GM12878 (cell line): ENCODE measurements around the gene PNMA1. TPM values are rescaled to one million over a fixed set of nuclear protein-coding genes. Genes with fewer than 3 reads are reported as not detected.
A peak's percentile ranks its signal among the peaks of the same experiment; 100 is the strongest.

Source experiments
- ATAC-seq: fragments of 200-7000 bp; cut with Tn5 transposase; 3 replicates; pipeline ENCODE4 v1.9.1; 2020; ENCODE audit warnings: mild to moderate bottlenecking, moderate library complexity
- BruUV-seq: library from RNA; stranded (reverse); fragments of 400-500 nt; replicated peaks from 2 replicates; lab custom pipeline; 2021; lab: Mats Ljungman, UMichigan
- CTCF ChIA-PET: fragments of 300-600 bp; sonication (Branson Sonifier 250); formaldehyde crosslinking; extraction: SDS; loops from one replicate; lab custom pipeline; 2021; ENCODE audit warnings: inconsistent platforms; lab: Yijun Ruan, JAX
- POLR2A ChIA-PET: fragments of 350-600 bp; formaldehyde crosslinking; extraction: SDS; loops from one replicate; lab custom pipeline; 2021; ENCODE audit warnings: inconsistent platforms; lab: Charles Lee
- RAD21 ChIA-PET: fragments of 300-600 bp; sonication (Branson Sonifier 250); formaldehyde crosslinking; loops from one replicate; lab custom pipeline; 2023; ENCODE audit warnings: antibody characterized with exemption; ENCODE audit not compliant: unreplicated experiment; lab: Charles Lee
- SMC1A ChIA-PET: fragments of 300-600 bp; sonication (Branson Sonifier 250); formaldehyde crosslinking; loops from one replicate; lab custom pipeline; 2023; ENCODE audit not compliant: unreplicated experiment, uncharacterized antibody; lab: Charles Lee
- DNase-seq: peaks from one replicate; pipeline ENCODE4 v3.0.0-alpha.2; 2011; ENCODE audit warnings: low read depth, low spot score
- FAIRE-seq: peaks from 3 replicates; lab custom pipeline; 2011; peaks lifted over from hg19 to GRCh38; lab: Jason Lieb, UNC
- H2AFZ ChIP-seq: 2 replicates; pipeline ENCODE4 v1.6.0; 2011; ENCODE audit warnings: low read depth, low read length, control low read depth; ENCODE audit not compliant: control insufficient read depth
- H3K27ac ChIP-seq: 2 replicates; pipeline ENCODE4 v1.5.1; 2011; ENCODE audit warnings: control low read depth; ENCODE audit not compliant: control insufficient read depth, insufficient read depth
- H3K27me3 ChIP-seq, 2 experiments: replicated peaks in 1 of 2; 2 replicates each; pipeline versions ENCODE4 v1.6.0 to v1.6.1; 2011; ENCODE audit warnings: low read length in 1 of 2; ENCODE audit not compliant: control insufficient read depth in 2 of 2, insufficient read depth in 2 of 2
- H3K36me3 ChIP-seq, 2 experiments: 2 replicates each; pipeline ENCODE4 v1.5.1; 2011; ENCODE audit warnings: low read length in 1 of 2; ENCODE audit not compliant: control insufficient read depth in 2 of 2, insufficient read depth in 2 of 2
- H3K4me1 ChIP-seq: 2 replicates; pipeline ENCODE4 v1.6.1; 2011; ENCODE audit warnings: mild to moderate bottlenecking, low read length, moderate library complexity, mixed read lengths; ENCODE audit not compliant: control insufficient read depth, insufficient read depth
- H3K4me2 ChIP-seq: 2 replicates; pipeline ENCODE4 v1.6.0; 2011; ENCODE audit warnings: control low read depth; ENCODE audit not compliant: control insufficient read depth, insufficient read depth
- H3K4me3 ChIP-seq: fragments of 200-600 bp; sonication (generic); 2 replicates; pipeline ENCODE4 v1.5.1; 2016
- H3K79me2 ChIP-seq: 2 replicates; pipeline ENCODE4 v1.6.0; 2011; ENCODE audit warnings: low read length; ENCODE audit not compliant: control insufficient read depth, insufficient read depth
- H3K9ac ChIP-seq: 2 replicates; pipeline ENCODE4 v1.8.0; 2011; ENCODE audit warnings: low read length, control low read depth, mixed read lengths; ENCODE audit not compliant: control insufficient read depth, insufficient read depth
- H3K9me3 ChIP-seq: replicated peaks from 3 replicates; pipeline ENCODE4 v1.5.1; 2011; ENCODE audit warnings: mild to moderate bottlenecking, low read length; ENCODE audit not compliant: control insufficient read depth, insufficient read depth
- H4K20me1 ChIP-seq: 2 replicates; pipeline ENCODE4 v1.6.0; 2011; ENCODE audit not compliant: control insufficient read depth, insufficient read depth
- BHLHE40 ChIP-seq, 2 experiments: fragments of 450-650 bp in 1 of 2; IDR thresholded peaks; 2 replicates each; pipeline ENCODE4 v1.6.1; 2011 to 2017; ENCODE audit warnings: low read depth in 2 of 2, borderline replicate concordance in 1 of 2, improper control_type of control experiment in 1 of 2, low read length in 1 of 2, mild to moderate bottlenecking in 1 of 2
- FOS ChIP-seq: IDR thresholded peaks from 3 replicates; pipeline ENCODE4 v1.6.1; 2011; ENCODE audit warnings: borderline replicate concordance; ENCODE audit not compliant: insufficient read length; ENCODE audit errors: extremely low read depth
- NRF1 ChIP-seq: conservative IDR thresholded peaks from 2 replicates; pipeline ENCODE4 v1.6.1; 2011; ENCODE audit warnings: mild to moderate bottlenecking, low read depth, low read length, improper control_type of control experiment
- PML ChIP-seq: IDR thresholded peaks from 2 replicates; pipeline ENCODE4 v1.6.1; 2012; ENCODE audit warnings: low read length, inconsistent platforms
- ZZZ3 ChIP-seq: IDR thresholded peaks from 2 replicates; pipeline ENCODE4 v1.6.1; 2011; ENCODE audit warnings: low read depth; ENCODE audit not compliant: control insufficient read depth, insufficient read length
- WGBS: methylation state at CpG from one replicate; pipeline ENCODE4 v1.1.6; 2016; ENCODE audit warnings: low lambda C conversion rate; ENCODE audit not compliant: insufficient replicate concordance, insufficient coverage; ENCODE audit errors: missing lambda C conversion rate; 5-methylcytosine and 5-hydroxymethylcytosine counted together
- in situ Hi-C: fragments of 300-500 bp; cut with MboI; formaldehyde crosslinking; loops from 9 replicates; pipeline ENCODE4 v1.14.3; 2018; ENCODE audit warnings: mixed read lengths
- intact Hi-C: fragments of 100-400 bp; cut with micrococcal nuclease; formaldehyde crosslinking; loops from one replicate; pipeline ENCODE4 v1.14.2; 2022; ENCODE audit not compliant: unreplicated experiment
- polyA plus RNA-seq, 11 experiments: library from polyadenylated mRNA; depleted of rRNA in 4 of 11; unstranded in 6 of 11; stranded (reverse) in 5 of 11; fragments of >200 nt; fragmentation: Nextera tagmentation in 4 of 11; fragmentation: Illumina TruSeq in 1 of 11; extraction: Ambion mirVana in 4 of 11; extraction: Trizol in 1 of 11; gene quantifications; 1 replicate in 1 of 11; 2 replicates in 10 of 11; pipeline versions ENCODE4 v1.2.1 to v1.2.3, GENCODE V29; 2011 to 2016; ENCODE audit warnings: inconsistent platforms in 2 of 11, missing spikeins in 2 of 11, low read depth in 1 of 11
- total RNA-seq, 4 experiments: library from RNA; depleted of rRNA in 3 of 4; stranded (reverse); fragments of >200 nt in 3 of 4; fragmentation: Illumina TruSeq in 1 of 4; extraction: Trizol in 1 of 4; gene quantifications; 2 replicates each; pipeline versions ENCODE4 v1.2.1 to v1.2.3, GENCODE V29; 2013 to 2021

Gene PNMA1
- total and polyA plus RNA-seq, 10 of the 15 experiments (the other 5 are each of a cell fraction or from before 2014, with no cell fraction given) = 1.8 to 39.3 (median 11.1) TPM

DNA sequence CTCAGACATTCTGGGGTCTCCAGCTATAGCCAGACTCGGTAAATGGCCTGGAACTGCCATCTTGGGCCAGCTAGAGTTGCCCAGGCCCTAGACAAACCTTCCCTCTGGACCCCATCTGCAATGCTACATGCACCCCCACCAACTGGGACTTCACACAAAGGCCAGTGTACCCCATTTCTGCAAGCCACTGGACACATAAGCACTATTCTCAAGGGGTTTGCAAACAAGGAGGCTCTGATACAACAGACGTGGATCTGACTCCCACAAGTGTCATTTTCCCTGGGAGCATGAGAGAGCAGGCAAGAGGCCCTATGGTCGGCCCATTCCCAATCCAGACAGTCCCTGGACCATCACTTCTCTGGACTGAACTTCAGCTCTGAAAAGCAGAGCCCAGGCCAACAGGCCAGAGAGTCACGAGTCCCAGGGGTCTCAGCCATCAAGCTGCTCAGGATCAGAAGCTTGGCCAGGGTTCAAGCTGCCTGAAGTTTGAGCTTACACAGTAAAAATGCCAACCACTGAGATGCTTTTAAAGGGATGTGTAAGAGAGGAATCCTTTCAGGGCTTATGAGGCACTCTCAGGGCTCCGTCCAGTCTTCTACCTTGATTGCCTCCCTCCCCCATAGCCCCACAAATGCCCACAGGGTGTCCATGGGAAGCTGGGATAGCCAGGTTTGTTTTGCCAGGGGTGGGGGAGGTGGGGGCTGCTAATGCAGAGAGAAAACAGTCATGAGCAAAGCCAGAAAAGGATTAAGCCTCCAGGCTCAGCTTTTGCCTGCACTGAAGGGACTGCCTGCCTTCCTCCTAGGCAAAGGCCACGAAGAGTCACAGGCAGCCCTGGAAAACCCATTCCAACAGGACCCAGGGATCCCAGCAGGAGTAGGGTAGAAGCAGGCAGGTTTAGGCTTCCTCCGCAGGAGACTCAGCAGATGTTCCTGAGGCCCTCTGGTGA, 31.7 kb upstream of the PNMA1 start:
- no peak for DNase-seq
- RAD21 ChIA-PET = interaction anchor here (0.7 to 8.5 kb wide), 7 partner anchors 10 to 81 kb away, joined by 3 to 114 read pairs (median 14); a partner anchor contains a TSS
- no peak for ATAC-seq
- Histone ChIP-seq H3K36me3 (peaks cover 11 to 20% of the 10 kb centered on the region in 2 experiments), H3K4me2 (peak overlapping the region; percentile 96), H3K9ac (0 out of 2 replicates have a peak overlapping the region, but pooled peaks have one; percentile 9), H2AFZ (no peak overlapping the region), H3K27me3 (no peaks in the 10 kb centered on the region), H3K4me1 (peaks cover 90% of the 10 kb centered on the region), H3K4me3 (no peak overlapping the region), H4K20me1 (peaks cover 40% of the 10 kb centered on the region), H3K27ac (peak overlapping the region; percentile 29), H3K9me3 (no peaks in the 10 kb centered on the region), H3K79me2 (peaks cover 100% of the 10 kb centered on the region)
- BruUV-seq = no TSS peak
- no peak for FAIRE-seq
- intact Hi-C loops = no loop called here
- POLR2A ChIA-PET = interaction anchor here (0.6 to 6.7 kb wide), 8 partner anchors 7 to 77 kb away, joined by 3 to 54 read pairs (median 5); a partner anchor contains a TSS
- CTCF ChIA-PET = interaction anchor here (1.3 to 21.0 kb wide), 7 partner anchors 10 to 77 kb away, joined by 3 to 288 read pairs (median 8); a partner anchor contains a TSS
- SMC1A ChIA-PET = interaction anchor here (0.7 to 6.7 kb wide), 8 partner anchors 9 to 43 kb away, joined by 3 to 60 read pairs (median 4); no protein-coding TSS in a partner anchor
- WGBS = 67% methylated on average over 7 of the region's 7 CpGs
- TF ChIP-seq BHLHE40 (IDR thresholded peaks at IDR 0.05; ENCODE audit: borderline replicate concordance in 1 of 2, low read depth in 2 of 2, low read length in 1 of 2) (no peak), FOS (no peak), ZZZ3 (no peak), NRF1 (no peak), PML (no peak)
- in situ Hi-C loops = loop anchor here (25.0 kb wide), 1 partner anchor 291 kb away; no protein-coding TSS in a partner anchor
